Renal cortex interstitium (tissue), 15 donors: ENCODE data around the gene SCYL2. TPM values are rescaled to one million over a fixed set of nuclear protein-coding genes. Genes with fewer than 3 reads are reported as not detected.
"Not testable (repeated sequence)": the region's sequence is repeated elsewhere in the genome, so short reads cannot be mapped to it uniquely, and the experiment has no call there.

Experiments
- DNase-seq, 11 donors: peaks; one replicate each; pipeline ENCODE4 v3.0.0-alpha.2; 2013; ENCODE audit warnings: low read depth in 9 of 11, low spot score in 4 of 11; ENCODE audit errors: extremely low read depth in 1 of 11
- long read RNA-seq, 16 experiments: transcript quantifications; one replicate each; lab custom pipeline, GENCODE V29; 2026
- polyA plus RNA-seq, 3 donors: library from polyadenylated mRNA; unstranded; fragments of 120-200 nt; gene quantifications; one replicate each; pipeline ENCODE4 v1.2.1, GENCODE V29; 2013; ENCODE audit not compliant: insufficient read length in 3 of 3

Gene SCYL2, protein sequence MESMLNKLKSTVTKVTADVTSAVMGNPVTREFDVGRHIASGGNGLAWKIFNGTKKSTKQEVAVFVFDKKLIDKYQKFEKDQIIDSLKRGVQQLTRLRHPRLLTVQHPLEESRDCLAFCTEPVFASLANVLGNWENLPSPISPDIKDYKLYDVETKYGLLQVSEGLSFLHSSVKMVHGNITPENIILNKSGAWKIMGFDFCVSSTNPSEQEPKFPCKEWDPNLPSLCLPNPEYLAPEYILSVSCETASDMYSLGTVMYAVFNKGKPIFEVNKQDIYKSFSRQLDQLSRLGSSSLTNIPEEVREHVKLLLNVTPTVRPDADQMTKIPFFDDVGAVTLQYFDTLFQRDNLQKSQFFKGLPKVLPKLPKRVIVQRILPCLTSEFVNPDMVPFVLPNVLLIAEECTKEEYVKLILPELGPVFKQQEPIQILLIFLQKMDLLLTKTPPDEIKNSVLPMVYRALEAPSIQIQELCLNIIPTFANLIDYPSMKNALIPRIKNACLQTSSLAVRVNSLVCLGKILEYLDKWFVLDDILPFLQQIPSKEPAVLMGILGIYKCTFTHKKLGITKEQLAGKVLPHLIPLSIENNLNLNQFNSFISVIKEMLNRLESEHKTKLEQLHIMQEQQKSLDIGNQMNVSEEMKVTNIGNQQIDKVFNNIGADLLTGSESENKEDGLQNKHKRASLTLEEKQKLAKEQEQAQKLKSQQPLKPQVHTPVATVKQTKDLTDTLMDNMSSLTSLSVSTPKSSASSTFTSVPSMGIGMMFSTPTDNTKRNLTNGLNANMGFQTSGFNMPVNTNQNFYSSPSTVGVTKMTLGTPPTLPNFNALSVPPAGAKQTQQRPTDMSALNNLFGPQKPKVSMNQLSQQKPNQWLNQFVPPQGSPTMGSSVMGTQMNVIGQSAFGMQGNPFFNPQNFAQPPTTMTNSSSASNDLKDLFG
- polyA plus RNA-seq, result 10 to 100 TPM; 48.3 to 57.9 (median 57.6) TPM
- long read RNA-seq, donor 1, full-length matches to known transcripts, result 2 of 2 reads
- long read RNA-seq, donor 1, partial matches to known transcripts, result 0 of 2 reads
- long read RNA-seq, donor 1, other reads (novel, unspliced or antisense), result 0 of 2 reads
- long read RNA-seq, donor 2, partial matches to known transcripts, result 0 of 1 reads
- long read RNA-seq, donor 2, other reads (novel, unspliced or antisense), result 0 of 1 reads
- long read RNA-seq, donor 3, full-length matches to known transcripts, result 3 of 3 reads
- long read RNA-seq, donor 3, partial matches to known transcripts, result 0 of 3 reads
- long read RNA-seq, donor 3, other reads (novel, unspliced or antisense), result 0 of 3 reads
- long read RNA-seq, donor 4, result 0 reads
- long read RNA-seq, donor 5, result 0 reads
- long read RNA-seq, donor 6, full-length matches to known transcripts, result 1 of 22 reads
- long read RNA-seq, donor 6, partial matches to known transcripts, result 21 of 22 reads
- long read RNA-seq, donor 6, other reads (novel, unspliced or antisense), result 0 of 22 reads
- long read RNA-seq, donor 7, result 0 reads
- long read RNA-seq, donor 8, full-length matches to known transcripts, result 5 of 23 reads
- long read RNA-seq, donor 8, partial matches to known transcripts, result 9 of 23 reads
- long read RNA-seq, donor 8, other reads (novel, unspliced or antisense), result 9 of 23 reads
- long read RNA-seq, donor 9, full-length matches to known transcripts, result 1 of 6 reads
- long read RNA-seq, donor 9, partial matches to known transcripts, result 0 of 6 reads
- long read RNA-seq, donor 9, other reads (novel, unspliced or antisense), result 5 of 6 reads
- long read RNA-seq, donor 10, partial matches to known transcripts, result 0 of 2 reads
- long read RNA-seq, donor 10, other reads (novel, unspliced or antisense), result 0 of 2 reads
- long read RNA-seq, donor 11, full-length matches to known transcripts, result 5 of 16 reads
- long read RNA-seq, donor 11, partial matches to known transcripts, result 11 of 16 reads
- long read RNA-seq, donor 11, other reads (novel, unspliced or antisense), result 0 of 16 reads
- long read RNA-seq, donor 12, partial matches to known transcripts, result 0 of 1 reads
- long read RNA-seq, donor 12, other reads (novel, unspliced or antisense), result 0 of 1 reads
- long read RNA-seq, donor 13, result 0 reads
- long read RNA-seq, donor 14, partial matches to known transcripts, result 0 of 2 reads
- long read RNA-seq, donor 14, other reads (novel, unspliced or antisense), result 0 of 2 reads
- long read RNA-seq, donor 15, full-length matches to known transcripts, result 1 of 1 reads
- long read RNA-seq, donor 15, partial matches to known transcripts, result 0 of 1 reads
- long read RNA-seq, donor 15, other reads (novel, unspliced or antisense), result 0 of 1 reads
- long read RNA-seq, donor 16, full-length matches to known transcripts, result 3 of 30 reads
- long read RNA-seq, donor 16, partial matches to known transcripts, result 21 of 30 reads
- long read RNA-seq, donor 16, other reads (novel, unspliced or antisense), result 6 of 30 reads

DNA sequence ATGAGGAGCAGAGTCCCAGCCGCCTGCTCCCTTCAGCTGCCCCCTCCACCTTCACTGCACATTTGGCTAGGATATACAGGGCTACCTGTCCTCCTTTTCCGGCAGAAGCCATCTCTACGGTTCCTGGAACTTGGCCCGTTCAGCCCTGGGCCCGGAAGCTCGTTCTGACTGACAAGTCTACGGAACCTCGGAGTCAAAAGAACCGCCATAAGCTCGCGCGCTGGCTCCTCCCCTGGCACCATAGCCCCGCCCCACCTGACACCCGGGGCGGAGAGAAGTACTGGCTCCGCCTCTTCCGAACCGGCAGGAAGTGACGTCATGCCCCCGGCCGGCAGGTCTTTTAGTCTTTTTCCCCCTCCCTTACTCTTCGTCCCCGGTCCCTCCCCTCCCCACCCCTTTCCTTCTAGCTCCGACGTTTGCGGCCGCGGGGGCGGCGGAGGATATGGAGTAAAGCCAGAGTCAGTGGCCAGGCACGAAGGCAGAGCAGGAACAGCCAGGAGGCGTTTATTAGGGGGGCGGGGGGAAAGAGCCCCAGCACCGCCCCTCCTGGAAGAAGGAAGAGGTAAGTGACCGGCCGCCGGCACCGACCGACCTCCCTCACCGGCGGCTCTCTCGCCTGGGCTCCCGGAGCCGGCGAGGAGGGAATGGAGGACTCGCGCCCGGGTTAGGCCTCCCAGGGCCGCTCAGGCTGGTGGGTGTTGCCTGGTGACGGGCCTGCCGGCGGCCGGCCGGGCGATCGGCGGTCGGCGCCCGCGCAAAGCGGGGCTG is at the start of gene SCYL2, which contains the start of gene DEPDC4:
Gene SCYL2, plus strand, starts transcription at position 343 of the 768 bp plus-strand sequence. CDS start 15,794 bp downstream, outside the sequence.
Gene DEPDC4, minus strand, starts transcription at position 245 of the 768 bp plus-strand sequence. Its CDS starts 3 bp downstream, at position 242.
- peak; percentile 91 to 95 (median 92) for DNase-seq

DNA sequence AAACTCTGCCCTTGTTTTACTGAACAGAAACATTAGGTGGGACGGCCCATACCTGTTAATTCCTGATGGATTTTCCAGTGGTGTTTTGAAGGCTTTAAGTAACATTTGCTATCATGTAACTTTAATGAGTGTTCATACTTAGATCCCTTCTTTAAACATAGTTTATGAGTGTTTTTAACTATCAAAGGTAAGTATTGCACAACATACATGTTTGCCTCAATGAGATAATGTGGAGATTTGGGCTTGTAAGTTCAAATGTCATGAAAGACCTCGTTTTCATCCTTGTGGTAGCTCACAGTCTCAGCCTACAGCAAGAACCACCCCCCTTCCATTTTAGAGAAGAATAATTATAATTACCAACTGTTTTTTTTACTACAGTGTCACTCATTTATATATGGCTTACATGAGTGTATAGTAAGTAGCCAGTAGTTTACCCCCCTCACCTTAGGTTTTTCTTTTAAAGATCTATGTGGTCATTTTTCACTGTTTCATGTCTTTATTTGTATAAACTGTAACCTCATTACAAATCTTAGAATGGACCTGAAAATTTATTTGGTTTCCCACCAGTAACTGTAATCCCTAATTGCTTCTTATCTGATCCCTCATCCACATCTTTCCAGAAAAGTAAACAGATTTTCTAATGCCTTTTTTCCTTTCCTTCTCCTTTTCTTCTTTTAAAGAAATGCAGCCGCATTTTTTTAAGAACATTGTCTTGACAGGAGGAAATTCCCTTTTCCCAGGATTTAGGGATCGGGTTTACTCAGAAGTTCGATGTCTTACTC is 47.5 kb upstream of the SCYL2 start:
- DNase-seq, result no peak

DNA sequence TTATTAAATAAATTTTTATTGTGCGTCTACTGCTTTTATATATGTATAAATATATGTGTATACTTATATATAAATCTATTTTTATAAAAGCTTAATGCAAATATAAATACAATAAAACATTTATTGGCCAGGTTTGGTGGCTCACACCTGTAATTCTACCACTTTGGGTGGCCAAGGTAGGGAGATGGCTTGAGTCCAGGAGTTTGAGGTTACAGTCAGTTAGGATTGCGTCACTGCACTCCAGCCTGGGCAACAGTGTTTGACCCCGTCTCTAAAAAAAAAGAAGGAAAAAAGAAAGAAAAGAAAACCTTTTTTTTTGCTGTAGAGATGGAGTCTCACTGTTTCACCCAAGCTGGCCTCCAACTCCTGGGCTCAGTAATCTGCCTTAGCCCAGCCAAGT is 45.5 kb upstream of the SCYL2 start:
- no peak for DNase-seq

DNA sequence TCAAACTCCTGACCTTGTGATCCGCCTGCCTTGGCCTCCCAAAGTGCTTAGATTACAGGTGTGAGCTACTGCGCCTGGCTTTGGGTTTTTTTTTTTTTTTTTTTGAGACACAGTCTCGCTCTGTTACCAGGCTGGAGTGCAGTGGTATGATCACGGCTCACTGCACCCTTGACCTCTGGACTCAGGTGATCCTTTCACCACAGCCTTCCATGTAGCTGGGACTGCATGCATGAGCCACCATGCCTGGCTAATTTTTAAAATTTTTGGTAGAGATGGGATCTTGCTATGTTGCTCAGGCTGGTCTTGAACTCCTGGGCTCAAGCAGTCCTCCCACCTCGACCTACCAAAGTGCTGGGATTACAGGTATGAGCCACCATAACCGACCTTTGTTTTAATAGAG is 44.8 kb upstream of the SCYL2 start:
- DNase-seq, result not testable (repeated sequence)

DNA sequence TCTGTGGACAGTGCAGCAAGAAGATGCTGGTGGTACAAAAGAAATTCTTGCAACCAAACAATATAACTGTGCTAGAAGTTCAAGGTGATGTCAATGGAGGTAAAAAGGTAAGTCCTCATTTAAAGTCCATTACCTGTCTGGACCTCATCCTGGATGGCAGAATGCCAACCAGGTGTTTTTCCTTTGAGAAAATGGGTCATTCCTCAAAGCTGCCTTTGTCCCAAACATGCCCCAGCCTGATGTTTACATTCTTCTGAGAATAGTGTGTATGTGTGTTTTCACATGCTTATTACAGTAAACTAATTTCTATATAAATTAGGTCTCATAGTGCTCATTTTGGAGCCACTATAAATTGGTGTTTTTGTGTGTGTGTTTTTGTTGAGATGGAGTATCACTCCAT is 41.5 kb upstream of the SCYL2 start:
- DNase-seq, result no peak

DNA sequence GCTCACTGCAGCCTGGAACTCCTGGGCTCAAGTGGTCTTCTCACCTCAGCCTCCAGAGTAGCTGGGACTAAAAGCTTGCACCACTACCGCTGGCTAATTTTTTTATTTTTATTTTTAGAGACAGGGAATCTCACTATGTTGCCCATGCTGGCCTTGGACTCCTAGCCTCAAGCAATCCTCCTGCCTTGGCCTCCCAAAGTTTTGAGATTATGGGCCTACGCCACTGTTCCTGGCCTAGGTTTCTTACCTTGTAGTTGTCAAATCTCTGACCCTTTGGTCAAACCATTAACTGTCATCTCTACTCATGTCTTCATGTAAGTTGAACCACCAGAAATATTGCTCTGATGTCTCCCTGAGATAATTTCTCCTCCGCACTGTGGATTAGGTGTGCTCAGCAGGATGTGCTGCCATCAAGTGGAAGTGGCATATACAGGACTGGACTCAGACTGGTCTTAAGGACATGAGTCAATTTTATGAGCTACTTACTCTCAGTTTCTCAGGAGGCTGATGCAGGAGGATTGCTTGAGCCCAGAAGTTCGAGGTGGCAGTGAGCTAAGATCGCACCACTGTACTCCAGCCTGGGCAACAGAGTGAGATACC is 37.8 kb upstream of the SCYL2 start:
- DNase-seq, result no peak

DNA sequence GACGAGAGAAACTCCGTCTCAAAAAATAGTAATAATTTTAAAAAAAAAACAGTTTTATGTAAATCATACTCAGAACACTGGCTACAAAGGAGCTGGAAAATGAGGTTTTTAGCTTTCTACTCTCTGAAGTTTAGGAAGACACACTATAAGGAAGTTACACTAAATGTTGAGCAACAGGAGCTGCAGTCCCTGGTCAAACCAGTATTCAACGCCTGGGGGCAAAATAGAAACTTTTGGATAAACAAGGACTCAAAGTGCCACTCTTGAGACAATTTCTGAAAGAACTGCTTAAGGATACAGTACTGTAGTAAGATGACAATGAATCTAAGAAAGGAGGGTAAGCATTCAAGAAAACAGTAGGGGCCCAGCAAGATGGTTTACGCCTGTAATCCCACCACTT is 37.1 kb upstream of the SCYL2 start:
- no peak for DNase-seq

DNA sequence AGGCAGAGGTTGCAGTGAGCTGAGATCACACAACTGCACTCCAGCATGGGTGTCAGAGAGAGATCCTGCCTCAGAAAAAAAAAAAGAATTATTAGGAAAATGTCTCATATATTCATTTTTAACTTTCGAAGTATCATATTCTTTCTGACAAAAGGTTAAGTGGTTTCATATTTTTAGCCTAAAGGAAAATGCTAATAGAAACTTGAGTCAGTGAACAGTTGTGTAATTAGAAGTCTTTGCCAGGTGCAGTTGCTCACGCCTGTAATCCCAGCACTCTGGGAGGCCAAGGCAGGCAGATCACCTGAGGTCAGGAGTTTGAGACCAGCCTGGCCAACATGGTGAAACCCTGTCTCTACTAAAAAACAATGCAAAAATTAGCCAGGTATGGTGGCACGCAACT is 35.1 kb upstream of the SCYL2 start:
- DNase-seq, result not testable (repeated sequence)

DNA sequence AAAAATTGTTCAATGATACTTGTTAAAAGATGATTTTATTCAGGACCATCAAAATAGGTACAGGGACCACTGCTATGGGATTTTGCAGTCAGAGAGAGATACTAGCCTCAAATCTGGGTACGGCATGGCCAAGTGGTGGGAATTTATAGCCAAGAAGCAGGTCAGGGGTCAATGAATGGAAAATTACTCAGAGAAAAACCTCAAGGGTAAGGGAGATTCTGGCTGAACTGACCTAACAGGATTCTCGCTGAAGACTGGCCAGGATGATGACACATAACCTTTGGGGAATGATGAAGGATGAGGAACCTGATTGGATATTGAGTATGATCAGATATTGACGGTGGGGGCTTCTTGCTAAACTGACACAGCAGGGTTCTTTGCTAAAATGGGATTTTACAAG is 32.8 kb upstream of the SCYL2 start:
- no peak for DNase-seq

DNA sequence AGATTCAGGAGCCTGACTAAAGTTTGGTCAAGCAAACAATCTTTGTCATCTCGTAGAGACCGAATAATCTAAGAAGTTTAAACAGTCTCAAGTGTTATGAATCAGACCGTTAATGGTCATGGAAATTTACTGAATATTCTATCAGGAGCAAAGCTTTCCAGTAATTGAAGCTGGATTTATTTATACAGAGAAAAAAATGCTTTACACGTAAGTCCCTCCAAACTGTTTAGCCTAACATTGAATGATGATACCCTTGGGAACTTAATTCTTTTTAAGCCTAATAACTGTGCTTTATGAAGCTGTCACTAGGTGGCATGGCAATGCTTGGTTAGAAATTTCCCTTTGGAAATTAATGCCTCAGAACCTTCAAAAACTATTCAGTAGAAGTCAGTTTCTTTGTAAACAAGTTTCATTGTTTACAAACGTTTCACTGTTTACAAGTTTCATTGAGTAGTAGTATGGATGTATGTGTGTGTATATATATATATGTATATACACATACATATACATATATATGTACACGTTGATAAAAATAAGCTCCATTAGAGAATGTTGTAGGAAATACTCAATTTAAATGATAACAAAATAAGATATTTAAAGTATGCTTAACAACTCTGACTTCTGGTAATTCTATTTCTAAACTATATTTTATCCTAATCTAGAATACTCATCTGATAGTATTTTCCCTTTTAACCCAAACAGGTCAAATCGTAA is 32.2 kb upstream of the SCYL2 start:
- peak; percentile 21 to 54 (median 35) for DNase-seq

DNA sequence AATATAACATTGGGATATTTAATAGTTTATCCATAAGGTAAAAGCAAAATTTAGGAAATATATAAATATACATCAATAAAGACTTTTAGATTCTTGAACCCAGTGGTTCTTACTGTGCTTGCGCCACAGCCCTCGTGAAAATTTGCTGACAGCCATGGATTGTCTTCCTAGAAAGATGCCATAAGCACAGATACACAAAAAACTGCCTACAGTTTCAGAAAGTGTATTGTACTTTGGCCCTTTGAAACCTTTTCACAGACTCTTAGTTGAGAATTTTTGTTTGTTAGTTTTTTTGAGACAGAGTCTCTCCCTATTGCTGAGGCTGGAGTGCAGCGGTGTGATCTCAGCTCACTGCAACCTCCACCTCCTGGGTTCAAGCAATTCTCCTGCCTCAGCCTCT is 28.2 kb upstream of the SCYL2 start:
- no peak for DNase-seq

DNA sequence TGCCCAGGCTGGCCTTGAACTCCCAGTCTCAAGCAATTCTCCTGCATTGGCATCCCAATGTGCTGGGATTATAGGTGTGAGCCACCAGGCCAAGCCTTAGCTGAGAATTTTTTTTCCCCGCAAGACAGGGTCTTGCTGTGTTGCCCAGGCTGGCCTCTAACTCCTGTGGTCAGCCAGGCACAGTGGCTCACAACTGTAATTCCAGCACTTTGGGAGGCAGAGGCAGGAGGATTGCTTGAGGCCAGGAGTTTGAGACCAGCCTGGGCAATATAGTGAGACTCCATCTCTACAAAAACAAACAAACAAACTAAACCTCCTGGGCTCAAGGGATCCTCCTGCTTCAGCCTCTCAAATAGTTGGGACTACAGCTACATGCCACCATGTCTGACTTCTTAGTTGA is 27.4 kb upstream of the SCYL2 start:
- DNase-seq, result no peak

DNA sequence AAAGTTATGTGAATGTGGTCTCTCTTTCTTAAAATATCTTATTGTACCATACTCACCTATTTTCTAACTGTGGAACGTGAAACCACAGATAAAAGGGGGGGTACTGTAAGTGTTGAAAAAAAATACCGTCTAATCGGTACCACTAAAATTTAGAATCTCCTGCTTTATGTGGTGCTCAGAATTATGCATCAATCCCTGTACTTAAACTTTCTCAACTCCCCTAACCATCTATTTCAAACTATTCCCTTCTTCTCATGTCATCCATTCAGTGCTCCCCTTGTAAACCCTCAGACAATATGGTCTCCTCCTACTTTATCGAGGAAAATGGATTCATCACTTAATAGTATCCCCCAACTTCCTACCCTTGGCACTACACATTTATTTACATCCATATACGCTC is 23.8 kb upstream of the SCYL2 start:
- DNase-seq, result no peak

DNA sequence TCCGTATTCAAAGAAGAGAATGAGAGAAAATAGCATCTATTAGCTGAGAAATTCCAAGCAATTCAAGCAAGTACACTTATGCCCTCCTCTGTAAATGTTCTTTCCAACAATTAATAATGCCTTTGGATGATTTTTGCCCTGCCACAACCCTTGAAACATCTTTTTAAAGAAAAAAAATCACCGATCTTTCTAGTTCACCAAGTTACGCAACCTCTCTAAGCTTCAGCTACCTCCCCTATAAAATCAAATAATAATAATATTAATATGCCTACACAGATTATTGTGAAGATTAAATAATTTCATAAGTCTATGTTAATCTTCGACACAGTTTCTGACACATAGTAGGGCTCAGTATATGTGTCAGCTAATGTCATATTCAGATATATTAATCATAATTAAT is 19.2 kb upstream of the SCYL2 start:
- DNase-seq, result no peak
